HG03432 (cell line): ENCODE measurements around the gene FAM149B1.
"Not testable (repeated sequence)": the region's sequence is repeated elsewhere in the genome, so short reads cannot be mapped to it uniquely, and the experiment has no call there.

Source experiments
- ATAC-seq: cut with Tn5 transposase; IDR thresholded peaks from one replicate; pipeline ENCODE4 v1.9.1; 2021; ENCODE audit warnings: mild to moderate bottlenecking, moderate library complexity; ENCODE audit not compliant: unreplicated experiment

The FAM149B1 gene

GRCh38 chr10:73167783-73168464 lies at the start of gene FAM149B1, which contains the start of gene ECD:
TSS of gene FAM149B1 (plus strand) at chr10:73168119. CDS start at chr10:73168340, 221 bp downstream.
TSS of gene ECD (minus strand) at chr10:73168008. CDS start at chr10:73163937, 4,071 bp downstream.
- ATAC-seq: peak; percentile 95

GRCh38 chr10:73119457-73119856 lies 48.5 kb upstream of the FAM149B1 start:
- ATAC-seq: no peak

GRCh38 chr10:73119952-73120351 lies 48.0 kb upstream of the FAM149B1 start:
- ATAC-seq: no peak

GRCh38 chr10:73126343-73126742 lies 41.6 kb upstream of the FAM149B1 start:
- no peak for ATAC-seq

- ATAC-seq: no peak
These were observed 36.6 kb upstream of the FAM149B1 start for GRCh38 chr10:73131301-73131700.

DNA sequence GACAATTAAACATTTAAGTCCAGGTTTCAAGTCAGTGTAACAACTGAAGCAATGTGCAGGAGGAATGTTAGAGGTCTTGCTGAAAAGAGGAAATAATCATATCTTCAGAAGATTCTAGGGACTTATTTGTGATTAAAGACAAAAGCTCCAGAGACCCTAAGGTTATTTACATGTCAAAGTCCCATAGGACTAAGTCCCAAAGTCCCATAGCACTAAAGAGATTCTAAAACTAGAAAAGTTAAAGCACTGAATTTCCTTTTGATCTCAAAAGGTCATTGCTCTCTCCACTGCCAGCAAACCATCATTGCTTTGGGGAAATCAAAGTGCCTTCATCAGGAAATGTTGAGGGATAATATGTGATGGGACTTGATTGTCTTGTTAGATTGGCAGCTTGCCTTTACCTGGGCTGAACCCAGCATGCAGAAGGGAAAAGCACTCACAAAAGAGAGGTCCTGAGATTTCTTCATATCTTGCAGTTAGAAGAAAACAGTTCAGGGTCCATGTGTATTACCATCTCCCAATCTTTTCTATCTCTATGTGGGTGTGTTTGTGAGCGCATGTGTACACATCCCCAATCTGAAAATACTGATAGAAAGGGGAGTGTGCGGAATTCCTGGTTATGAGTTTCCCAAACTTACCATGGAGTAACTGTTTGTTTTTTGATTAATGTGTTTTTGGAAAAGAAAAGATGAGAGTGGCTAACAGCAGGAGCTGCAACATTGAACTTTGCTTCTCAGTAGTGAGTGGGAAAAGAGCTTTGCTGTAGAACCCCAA lies 35.8 kb upstream of the FAM149B1 start:
- ATAC-seq: no peak

DNA sequence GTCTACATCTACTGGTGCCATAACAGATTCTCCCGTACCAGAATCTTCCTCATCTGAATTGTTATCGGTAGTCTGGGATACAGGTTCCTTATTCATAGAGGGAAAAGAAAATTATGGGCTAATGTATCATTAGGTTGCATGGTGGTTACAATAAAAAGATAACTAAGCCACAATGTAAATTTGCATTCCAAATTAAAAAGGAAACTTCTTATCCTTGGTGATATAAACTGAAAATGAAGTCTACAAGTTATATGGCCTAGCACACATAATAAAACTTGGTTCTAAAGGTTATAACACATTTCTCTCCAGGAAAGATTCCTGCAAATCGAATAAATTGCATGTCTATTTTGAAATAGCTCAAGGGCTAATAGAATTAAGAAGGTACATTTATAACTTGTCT lies 33.2 kb upstream of the FAM149B1 start:
- ATAC-seq: no peak

DNA sequence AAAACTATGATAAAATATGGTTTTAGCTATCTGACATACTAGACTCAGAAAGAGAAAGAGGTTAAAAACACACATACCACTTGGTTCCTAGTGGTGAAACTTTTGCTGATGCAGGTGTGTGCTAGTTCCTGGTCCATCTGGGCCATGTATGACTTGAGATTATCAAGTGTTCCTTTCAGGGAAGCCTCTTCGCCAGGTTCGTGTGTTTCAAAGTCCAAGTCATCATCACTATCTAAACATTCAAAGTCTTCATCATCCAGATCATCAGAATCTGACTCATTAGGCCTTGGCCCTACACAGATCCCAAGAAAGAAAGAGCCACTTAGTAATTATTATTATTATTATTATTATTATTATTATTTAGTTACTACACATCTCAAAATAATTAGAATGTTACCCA lies 31.3 kb upstream of the FAM149B1 start:
- no peak for ATAC-seq

DNA sequence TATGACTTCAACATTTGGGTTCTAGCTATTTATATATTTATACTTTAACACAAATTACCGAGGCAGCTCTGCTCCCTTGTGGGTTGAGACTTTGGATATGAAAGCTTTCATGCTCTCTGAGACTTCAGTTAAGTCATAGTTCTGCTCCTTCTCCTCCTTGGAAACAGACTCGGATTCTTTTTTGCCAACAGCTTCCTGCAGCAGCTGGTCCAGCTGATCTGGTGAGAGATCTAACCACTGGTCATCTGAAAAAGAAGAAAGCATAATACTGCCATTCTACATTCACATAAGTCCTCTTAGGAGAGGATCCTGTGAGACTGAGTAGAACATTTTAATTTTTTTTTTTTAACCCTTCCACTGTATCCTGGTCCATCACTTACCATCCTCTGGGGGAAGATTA lies 28.7 kb upstream of the FAM149B1 start:
- ATAC-seq: no peak

DNA sequence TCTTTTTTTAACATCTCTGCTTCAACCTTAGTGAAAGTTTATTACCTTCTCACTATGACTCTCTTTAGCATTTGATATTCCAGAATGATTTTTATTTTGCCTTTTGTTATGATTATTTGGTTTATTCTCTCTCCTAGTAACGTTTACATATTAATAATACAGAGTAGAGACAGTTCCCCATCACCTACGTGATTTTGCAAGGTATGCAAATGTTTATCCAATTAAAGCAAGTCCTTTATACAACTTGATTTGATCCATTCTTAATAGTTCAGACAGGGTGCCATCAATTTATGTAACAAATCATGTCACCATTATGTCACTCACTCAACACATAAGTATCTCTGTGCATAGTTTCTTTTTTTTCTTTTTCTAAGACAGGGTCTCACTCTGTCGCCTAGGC lies 26.3 kb upstream of the FAM149B1 start:
- ATAC-seq: no peak

GRCh38 chr10:73150633-73151413 lies 17.1 kb upstream of the FAM149B1 start:
- not testable (repeated sequence) for ATAC-seq

- ATAC-seq: no peak
These were observed 15.9 kb upstream of the FAM149B1 start for GRCh38 chr10:73152009-73152408.

DNA sequence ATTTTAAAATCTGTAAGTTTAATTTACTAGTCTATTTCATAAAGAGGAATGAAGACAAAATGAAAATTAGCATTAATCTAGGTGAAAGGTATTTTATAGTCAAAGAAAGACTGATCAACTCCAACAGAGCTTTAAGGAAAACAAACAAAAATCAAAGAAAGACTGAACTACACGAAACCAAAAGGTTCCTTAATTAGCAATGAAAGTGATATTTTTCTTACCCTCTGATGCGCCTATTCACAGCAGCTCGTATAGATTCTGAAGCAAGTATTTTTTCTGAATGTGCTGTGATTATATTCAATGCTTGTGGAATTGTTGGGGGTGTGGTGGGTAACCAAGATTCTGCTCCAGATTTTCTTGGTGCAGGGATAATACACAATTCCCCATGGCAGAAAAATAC lies 11.9 kb upstream of the FAM149B1 start:
- ATAC-seq: no peak

- no peak for ATAC-seq
These were observed 8.8 kb upstream of the FAM149B1 start for GRCh38 chr10:73159038-73159648.

DNA sequence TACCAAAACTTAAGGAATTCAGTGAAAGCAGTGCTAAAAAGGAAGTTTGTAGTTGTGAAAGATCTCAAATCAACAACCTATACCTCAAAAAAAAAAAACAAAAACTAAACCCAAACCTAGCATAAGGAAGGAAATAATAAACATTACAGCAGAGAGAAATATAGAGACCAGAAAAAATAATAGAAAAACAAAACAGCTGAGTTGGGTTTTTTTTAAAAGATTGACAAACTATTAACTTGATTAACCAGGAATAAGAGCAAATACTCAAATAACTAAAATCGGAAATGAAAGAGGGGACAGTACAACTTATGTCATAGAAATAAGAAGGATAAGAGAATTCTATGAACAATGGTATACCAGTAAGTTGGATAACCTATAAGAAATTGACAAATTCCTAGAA lies 6.8 kb upstream of the FAM149B1 start:
- ATAC-seq: no peak

DNA sequence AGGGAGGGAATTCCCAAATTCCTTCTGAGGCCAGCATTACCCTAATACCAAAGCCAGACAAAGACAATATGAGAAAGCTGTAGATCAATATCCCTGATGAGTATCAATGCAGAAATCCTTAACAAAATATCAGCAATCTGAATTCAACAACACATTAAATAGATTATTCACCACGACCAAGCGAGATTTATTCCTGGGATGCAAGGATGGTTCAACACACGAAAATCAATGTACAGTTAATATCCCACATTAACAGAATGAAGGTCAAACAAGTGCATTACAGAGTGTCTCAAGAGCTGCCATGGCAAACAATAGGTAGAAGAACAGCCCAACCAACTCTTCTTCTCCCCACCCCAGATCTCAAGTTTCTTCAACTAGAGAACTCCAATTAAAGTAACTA lies 6.3 kb upstream of the FAM149B1 start:
- no peak for ATAC-seq

DNA sequence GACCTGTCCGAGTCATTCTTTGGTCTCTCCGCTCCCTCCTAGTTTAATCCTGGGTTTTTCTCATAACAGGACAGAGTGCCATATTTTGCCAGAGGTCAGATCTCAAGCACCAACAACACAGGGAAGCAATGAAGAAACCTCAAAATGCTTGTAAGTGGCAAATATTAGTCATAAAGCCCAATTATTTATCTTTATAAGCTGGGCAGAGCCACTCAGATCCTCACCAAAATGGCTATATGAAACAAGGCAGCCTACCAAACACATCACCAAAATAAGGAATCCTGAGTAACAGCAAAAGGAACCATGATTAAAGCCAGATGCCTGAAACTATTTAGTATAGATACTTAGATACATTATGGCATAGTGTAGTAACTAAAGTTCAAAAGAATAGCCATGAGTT lies 4.8 kb upstream of the FAM149B1 start:
- no peak for ATAC-seq

DNA sequence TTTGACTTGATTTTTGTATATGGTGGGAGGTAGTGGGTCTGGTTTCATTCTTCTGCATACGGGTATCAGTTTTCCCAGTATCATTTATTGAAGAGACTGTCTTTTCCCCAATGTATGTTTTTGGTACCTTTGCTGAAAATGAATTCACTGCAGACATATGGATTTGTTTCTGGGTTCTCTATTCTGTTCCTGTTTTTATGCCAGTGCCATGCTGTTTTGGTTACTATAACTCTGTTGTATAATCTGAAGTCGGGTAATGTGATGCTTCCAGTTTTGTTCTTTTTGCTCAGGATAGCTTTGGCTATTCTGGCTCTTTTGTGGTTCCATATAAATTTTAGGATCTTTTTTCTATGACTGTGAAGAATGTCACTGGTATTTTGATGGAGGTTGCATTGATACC lies 947 bp upstream of the FAM149B1 start:
- no peak for ATAC-seq

GRCh38 chr10:73167458-73167782 lies 499 bp upstream of the FAM149B1 start:
- ATAC-seq: no peak

GRCh38 chr10:73168465-73168803 lies 515 bp downstream of the FAM149B1 start:
- ATAC-seq: peak; percentile 21

- ATAC-seq: no peak
These were observed 1.4 kb downstream of the FAM149B1 start for GRCh38 chr10:73169320-73169719.
